GM19452 (cell line): ENCODE results near the gene ADGRE1.

Experiments used
- ATAC-seq: cut with Tn5 transposase; IDR thresholded peaks from one replicate; pipeline ENCODE4 v1.9.1; 2021; ENCODE audit not compliant: unreplicated experiment

The ADGRE1 gene

DNA sequence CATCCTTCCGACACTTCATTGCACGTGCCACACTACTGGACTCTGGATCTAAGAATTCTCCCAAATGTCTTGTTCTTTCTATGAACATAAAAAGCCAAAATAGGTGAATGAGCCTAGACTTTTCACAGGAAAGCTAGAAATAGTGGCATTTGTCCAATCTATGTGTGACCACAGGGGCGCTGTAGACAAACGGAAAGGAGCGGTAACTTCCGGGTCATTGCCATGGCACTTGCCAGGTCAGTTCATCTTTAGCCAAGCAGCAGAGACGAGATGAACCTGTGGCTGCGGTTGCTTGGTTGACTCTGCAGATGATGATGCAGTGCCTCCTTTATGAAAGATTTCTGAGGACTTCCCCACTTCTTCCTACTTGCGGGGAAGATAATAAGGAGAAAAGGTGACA lies 65.6 kb downstream of the ADGRE1 start:
- no peak for ATAC-seq

DNA sequence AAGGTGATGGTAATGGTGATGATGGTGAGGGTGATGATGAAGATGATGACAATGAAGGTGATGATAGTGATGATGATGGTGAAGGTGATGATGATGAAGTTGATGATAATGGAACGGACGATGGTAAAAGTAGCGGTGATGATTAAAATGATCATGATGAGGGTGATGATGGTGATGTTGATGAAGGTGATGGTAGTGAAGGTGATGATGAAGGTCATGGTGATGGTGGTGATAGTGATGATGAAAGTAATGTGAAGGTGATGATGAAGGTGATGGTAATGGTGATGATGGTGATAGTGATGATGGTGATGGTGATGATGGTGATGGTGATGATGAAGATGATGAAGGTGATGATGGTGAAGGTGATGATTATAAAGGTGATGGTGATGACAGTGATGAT lies 67.7 kb downstream of the ADGRE1 start:
- no peak for ATAC-seq

DNA sequence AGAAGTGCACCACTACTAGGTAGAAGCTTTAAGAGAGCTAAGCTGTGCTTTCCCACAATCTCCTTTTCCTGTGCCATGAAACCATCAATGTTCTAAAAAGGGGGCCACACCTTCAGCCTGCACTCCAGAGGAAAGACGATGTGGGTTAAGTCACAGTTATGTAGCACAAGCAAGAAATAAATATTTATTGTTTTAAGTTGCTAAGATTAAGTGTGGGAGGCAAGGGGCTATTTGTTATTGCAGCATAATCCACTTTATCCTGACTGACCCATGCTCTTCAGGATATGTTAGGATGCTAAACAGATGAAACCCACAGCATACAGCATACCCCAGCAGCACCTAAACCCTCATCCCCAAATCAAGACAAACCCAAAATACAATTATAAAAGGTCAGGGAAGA lies 69.2 kb downstream of the ADGRE1 start:
- no peak for ATAC-seq

DNA sequence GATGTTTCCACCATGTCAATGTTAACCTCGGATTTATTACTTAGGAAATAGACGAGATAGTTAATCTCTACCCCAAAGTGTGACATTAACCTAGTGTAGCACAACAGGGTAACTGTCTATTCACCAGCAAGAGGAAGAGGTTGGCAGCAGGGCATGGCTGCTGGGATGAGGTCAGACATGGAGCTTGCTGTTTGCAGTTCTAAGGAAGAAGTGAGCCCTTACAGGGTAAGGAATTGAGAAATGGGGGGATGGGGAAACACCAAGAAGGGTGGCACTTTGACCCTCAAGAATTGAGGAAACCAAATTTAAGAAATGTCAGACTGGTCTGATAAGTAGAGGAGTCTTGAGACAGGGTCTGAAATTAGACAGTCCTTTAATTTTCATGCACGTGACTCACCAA lies 71.4 kb downstream of the ADGRE1 start:
- ATAC-seq, result no peak

DNA sequence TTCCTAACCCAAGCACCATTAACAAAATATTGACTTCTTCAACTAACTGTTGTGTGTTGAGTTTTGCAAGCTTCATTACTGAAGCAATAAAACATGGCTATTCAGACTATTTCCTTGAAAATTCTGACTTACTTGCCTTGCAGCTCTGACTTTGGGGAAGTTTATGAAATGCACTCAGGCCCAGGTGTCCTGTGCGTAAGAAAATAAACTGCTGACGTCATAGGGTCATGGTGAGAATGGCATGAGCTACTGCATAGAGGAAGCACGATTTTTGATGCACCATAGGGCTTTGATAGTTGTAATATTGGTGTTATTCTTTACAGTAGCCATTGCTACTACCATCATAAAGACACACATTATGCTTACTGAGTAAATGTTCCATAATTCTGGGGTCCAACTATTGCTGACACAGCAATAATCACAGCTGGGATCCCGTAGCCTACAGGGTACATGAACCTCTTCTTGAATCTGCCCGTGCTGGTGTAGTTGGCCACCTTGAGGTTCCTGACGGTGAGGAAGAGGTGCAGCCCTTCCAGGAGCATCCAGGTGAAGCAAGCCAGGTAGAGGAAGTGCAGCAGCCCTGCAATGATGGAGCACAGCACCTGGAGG lies 76.0 kb downstream of the ADGRE1 start:
- ATAC-seq, result no peak

DNA sequence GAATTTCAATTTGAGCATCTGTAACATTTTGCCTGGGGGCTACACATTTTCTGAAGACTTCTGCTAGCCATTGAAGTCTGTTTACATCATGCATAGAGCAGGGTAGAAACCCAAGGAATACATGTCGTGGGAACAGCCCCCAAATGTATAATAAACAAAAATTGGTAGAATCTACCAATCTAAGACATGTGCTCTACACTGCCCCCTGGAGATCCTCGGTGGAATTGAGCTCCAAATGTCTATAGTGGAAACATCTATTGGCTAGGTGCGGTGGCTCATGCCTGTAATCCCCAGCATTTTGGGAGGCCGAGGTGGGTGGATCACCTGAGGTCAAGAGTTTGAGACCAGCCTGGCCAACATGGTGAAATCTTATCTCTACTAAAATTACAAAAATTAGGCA lies 76.6 kb downstream of the ADGRE1 start:
- ATAC-seq, result no peak

DNA sequence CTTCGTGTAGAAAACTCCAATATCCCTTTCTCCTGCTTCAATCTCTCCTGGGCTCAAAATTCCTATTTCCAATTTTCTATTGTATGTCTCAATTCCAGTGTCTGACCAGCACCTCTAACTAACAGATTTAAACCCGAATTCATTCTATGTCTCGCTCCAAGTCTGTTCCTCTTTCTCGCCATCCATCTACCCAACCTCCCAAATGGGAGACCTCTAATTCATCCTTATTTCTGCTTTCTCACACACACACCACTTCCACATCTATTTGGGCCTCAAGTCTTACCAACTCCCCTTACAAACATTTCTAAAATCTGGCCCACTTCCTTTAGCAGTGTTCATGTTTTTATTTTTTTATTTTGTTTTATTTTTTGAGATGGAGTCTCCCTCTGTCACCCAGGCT lies 80.6 kb downstream of the ADGRE1 start:
- ATAC-seq, result no peak

DNA sequence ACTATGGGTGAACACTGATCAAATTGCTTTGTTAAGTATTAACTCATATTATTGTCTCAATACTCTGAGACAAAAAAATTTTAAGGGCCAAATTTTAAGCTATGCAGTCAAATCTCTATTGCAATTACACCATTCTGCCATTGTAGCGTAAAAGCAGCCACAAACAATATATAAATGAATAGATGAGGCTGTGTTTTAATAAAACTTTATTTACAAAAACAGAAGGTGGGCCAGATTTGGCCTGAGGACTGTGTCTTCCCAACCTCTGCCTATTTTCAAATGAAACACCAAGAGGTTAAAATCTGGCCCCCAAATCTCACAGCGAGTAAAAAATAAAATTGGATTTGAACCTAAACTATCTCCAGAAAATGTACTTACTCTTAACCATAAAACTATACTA lies 82.1 kb downstream of the ADGRE1 start:
- ATAC-seq, result no peak

DNA sequence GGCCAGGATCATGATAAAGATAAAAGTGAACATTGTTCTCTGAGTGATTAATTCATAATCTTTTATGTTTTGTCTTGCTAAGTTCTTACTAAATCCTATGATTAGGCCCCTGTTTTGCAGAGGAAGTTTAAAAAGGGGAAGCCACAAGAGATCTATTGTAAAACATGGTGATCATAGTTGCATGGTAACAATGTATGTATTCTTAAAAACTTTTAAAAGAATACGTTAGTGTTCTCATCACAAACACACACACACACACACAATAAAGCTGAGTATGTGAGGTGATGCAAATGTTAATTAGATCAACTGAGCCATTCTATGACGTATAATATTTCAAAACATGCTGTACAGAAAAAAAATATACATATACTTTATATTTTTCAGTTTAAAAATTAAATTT lies 82.6 kb downstream of the ADGRE1 start:
- no peak for ATAC-seq

DNA sequence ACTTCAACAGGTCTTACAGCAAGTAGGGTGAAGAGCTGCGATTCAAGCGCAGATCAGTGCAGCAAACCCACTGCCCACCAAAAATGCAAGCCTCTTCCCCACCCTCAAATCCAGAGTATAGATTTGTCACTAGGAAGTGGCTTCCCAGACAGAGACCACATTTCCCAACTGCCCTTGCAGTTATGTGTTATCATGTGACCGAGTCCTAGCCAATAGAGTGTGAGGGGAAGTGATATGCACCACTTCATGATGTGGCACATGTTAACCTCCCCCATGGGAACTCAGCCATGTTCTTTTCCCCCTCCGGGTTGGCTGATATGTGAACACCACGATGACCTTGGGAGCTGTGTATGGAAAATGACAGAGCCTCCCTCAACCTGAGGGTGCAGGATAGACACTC lies 83.1 kb downstream of the ADGRE1 start:
- ATAC-seq, result no peak

DNA sequence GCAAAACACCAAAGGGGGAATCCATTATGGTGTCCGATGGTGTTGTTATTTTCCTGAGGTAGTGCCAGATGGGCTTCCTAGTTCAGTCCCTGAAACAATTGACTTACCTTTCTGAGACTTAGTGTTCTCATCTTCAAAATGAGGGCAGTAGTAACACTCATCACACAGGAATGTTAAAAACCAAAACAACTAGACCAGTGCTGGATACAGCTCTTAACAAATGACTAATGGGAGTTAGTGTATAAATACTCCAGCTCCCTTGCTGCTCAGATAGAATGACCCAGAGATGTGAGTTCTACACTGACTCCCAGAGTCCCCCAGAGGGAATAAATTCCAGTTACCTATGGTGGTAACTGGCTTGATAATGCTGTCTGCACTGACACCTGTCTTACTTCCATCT lies 84.0 kb downstream of the ADGRE1 start:
- ATAC-seq, result no peak

DNA sequence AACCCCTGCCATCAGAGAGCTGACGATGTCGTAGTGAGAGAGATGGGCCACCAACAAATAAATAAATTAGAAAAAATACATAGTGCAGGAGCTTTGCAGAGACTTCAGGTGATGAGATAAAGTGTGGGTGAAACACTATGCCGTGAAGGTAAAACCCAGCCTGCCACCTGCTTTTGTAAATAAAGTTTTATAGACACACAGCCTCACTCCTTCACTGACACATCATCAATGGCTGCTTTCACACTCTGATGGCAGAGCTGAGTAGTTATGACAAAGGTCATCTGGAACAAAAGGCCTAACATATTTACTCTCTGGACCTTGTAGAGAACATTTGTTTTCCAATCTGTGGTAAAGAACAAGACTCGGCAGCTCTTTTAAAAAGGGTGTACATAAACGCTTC lies 88.8 kb downstream of the ADGRE1 start:
- no peak for ATAC-seq

DNA sequence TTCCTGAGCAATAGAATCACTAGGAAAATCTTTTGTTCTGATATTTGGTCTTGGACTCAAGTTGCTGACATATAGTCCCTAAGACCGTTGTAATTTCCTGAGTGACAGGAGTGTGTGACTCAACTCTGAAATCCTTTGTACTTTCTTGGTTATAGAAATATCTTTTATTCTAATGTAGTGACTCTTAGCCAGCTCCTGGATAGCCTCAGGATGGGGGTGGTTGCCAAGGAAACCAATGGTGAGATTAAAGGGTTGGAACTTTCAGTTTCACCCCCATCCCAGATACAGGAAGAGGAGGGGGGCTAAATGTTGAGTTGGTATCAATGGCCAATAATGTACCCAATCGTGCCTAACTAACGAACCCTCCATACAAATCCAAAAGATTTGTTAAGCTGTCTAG lies 92.0 kb downstream of the ADGRE1 start:
- ATAC-seq, result no peak

DNA sequence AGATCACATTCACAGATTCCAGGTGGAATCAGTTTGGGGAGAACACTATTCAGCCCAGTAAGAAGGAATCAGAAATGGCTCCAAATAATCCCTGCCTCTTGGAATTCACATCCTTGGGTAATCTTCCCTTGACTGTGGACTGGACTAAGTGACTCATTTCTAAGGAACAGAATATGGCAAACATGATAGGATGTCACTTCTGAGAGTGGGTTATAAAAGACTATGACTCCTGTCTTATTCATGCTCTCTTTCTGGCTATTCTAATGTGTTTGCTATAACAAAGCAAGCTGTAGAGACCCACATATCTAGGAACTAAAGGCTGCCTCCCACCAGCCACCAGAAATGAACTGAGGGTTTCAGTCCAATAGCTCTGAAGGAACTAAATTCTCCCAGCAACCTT lies 96.1 kb downstream of the ADGRE1 start:
- no peak for ATAC-seq

DNA sequence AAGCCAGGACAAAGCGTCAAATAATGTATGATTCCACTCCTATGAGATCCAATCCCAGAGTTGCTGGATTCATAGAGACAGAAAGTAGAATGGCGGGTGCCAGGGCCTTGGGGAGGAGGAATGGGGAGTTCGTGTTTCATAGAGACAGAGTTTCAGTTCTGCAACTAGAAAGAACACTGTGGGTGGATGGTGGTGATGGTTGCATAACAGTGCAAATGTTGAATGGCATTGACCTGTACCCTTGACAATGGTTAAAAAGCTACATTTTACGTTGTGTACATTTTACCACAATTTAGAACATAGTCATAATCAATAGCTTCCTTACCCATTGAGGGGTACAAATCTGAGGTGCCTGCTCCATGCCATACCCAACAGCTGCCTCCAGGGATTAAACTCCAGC lies 100.5 kb downstream of the ADGRE1 start:
- ATAC-seq, result no peak

DNA sequence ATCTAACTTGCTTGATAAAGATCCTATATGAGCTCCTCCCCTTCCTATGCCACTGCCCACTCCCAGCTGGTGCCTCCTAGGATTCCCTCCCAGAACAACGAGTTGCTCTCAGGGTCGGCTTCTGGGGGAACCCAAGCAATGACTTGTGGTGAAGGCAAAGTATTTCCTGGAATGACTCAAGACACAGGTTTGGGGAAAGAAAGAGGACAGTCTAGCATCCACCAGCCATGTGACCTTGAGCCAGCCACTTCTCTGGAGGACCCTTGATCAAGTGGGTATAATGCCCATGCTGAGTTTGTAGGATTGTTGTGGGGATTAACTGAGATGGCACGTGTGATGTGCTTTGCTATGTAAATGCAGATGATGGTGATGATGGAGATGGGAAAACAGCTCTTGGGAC lies 100.9 kb downstream of the ADGRE1 start:
- ATAC-seq, result no peak
